Measurements from ENCODE around the gene SNN.

Gene SNN

DNA sequence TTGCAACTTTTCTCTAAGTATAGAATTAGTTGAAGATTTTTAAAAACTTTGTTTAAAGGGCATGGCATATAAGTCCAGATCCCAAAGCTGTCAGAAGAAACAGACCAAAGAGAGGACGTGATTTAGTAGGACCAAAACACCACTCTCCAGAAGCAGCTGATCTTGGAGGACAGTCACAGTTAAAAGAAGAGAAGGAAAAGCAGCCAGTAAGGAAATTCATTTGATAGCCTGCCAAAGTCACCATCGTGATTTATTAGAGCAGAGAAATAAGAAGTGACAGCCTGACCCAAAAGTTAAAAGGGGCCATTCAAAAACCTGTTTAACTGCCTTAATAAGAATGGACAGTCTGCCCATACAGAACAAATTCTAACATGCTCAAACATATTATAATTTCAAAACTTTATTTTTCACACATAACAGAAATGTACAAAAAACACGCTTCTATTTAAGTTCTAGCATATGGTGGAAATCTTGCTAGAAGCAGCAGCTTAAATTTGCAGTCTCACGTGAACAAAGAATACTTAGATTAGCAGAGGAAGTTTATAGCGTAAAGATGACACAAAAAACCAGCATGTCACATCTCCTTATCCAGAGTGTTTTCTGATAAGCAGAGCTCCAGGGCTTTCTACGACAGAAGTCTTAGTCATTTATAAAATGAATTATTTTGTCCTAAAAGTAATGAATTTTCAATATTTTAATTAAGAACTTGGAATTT lies 37.2 kb downstream of the SNN start:
- no peak for DNase-seq

DNA sequence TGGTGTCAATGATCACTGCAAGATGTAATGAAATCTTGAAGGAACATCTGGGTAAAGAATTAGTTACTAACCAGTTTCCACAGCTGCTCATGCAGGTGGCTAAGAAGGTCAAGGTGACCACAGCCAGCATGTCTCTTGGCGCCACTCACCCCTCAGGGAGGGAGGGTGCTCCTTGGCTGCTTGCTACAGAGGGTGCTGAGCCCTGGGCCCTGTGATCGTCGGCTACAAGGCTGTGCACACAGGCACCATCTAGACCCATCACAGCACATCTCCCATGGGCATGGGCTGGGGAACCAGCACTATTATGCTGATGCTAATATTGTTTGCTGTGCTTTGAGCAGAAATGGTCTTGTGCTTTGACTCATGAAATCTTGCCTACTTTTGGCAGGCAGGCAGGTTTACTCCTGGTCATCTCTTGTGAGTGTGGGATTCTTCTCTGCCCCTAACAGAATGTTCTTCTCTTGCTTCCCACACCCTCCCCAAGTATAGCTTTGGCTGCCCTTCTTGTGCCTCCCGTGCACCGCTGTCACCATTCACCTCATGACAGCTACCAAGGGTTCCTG lies 38.0 kb downstream of the SNN start:
- no peak for DNase-seq

DNA sequence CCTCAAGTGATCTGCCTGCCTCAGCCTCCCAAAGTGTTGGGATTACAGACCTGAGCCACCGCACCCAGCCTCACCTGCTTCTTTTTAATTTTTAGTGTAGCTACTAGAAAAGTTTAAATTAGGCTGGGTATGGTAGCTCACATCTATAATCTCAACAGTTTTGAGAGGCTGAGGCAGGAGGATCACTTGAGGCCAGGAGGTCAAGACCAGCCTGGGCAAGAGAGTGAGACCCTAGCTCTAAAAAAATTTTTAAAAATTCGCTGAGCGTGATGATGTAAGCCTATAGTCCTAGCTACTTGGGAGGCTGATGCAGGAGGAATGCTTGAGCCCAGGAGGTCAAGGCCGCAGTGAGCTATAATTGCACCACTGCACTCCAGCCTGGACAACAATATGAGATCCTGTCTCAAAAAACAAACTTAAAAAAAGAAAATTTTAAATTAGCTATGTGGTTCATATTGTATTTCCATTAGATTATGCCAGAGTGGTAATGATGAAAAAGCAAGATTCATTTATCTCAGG lies 39.5 kb downstream of the SNN start:
- no peak for DNase-seq

DNA sequence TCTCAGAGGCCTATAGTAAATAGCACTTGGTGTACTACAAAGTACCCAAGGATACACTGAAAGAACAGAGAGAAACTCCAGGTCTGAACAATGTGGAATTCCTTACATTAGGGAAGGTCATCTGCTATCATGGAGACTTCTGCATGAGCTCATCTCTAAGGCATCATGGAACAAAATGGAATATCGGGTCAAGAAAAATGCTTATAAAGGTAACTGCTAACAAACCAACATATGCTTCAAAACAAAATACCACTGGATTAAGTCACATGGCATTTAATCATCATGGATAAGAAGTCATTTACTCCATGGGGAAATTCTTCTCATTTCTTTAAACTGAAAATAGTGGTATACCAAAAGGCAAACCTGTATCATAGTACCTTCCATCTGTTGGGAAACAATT lies 40.2 kb downstream of the SNN start:
- DNase-seq: no peak

DNA sequence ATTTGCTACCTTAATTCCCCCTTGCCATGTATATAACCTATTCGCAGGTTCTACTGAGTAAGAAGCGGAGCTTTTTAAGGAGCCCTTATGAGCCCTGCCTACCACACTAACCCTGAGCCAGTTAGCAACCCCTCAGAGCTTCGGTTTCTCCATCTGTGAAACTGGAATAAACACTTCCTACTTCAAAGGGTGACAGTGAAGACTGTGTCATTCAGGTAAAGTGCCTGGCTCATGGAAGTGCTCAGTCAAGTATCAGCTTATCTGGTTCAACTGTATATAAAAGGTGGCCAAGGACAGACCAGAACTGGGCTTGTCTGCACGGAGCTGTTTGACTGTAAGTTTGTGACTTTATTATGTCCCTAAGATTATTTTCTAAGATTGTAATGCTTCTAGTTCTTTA lies 43.4 kb downstream of the SNN start:
- no peak for DNase-seq

DNA sequence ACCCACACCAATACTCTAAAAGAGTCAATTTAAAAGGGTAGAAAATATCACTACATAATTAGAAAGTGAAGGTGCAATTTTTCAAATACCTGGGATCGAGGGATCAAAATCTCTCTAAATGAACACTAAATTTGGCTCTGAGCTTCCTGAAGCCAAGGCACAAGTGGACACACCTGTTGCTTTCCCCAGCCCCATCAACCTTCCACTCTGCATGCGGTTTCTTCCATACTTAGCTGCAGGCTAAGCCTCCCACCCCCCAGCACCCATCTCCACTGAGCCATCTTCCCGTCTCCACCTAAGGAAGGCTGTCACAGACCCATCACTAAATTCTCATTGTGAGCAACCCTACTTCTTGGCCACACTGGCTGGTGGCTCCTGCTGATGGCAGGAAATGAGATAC lies 43.9 kb downstream of the SNN start:
- DNase-seq: no peak

DNA sequence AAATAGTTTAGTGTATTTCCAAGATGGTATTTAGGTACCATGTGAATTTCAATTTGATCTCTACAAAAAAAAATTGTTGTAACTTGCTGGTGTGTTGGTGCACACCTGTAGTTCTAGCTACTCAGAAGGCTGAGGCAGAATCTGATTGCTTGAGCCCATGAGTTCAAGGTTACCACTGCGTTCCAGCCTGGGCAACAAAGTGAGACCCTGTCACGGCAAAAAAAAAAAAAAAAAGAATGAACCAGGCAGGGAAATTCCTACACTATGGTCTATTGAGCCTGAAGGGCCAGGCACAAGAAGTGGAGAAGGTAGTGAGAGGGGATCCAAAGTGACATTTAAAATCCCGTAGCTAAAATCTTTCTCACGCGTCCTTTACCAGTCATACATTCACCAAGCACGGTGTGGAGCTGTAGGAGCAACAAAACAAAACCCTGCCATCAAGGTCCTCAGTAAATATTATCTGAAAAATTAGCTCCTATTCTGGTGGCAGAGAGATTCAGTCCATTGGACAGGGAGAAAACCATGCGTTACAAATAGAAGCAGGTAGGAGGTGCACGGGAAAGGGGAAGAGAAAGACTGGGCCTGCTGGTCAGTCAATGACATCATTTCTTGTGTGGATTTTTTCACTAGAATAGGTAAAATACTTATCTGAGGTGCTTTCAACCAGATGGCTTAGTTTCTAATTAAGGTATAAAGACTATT lies 47.1 kb downstream of the SNN start:
- DNase-seq: no peak

DNA sequence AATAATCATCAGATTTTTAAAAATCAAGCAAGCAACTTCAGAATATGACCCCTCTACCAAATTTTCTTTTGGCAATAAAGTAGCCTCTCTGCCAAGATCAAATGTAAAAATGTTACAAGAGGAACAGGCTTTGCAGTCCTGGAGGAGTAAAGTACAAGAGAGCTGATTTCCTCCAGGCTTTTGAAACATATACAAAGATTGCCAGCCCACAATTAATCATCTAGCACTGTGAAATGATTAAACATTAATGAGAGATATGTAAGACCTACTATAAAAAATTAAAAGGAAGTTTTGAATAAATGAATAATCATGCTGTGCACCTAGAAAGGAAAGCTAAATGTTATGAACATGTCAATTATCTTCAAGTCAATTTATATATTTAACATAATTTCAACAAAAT lies 48.1 kb downstream of the SNN start:
- no peak for DNase-seq

DNA sequence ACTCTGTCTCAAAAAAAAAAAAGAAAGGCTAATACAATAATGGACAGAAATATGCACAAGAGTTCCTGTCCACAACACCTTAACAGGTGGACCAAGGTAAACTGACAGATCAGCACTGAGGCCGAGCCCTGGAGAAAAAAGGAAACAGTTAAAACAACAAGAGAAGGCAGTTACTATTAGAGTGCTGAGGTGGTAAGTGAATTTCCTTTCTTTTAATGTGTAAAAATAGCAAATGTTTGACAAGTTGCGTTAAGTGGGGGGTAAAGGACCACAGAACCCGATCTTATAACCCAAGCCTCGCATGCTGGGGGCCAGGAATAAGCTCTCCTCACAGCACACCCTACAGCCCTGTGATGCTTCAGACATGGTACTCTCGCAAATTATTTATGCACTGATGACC lies 49.6 kb downstream of the SNN start:
- DNase-seq: no peak

DNA sequence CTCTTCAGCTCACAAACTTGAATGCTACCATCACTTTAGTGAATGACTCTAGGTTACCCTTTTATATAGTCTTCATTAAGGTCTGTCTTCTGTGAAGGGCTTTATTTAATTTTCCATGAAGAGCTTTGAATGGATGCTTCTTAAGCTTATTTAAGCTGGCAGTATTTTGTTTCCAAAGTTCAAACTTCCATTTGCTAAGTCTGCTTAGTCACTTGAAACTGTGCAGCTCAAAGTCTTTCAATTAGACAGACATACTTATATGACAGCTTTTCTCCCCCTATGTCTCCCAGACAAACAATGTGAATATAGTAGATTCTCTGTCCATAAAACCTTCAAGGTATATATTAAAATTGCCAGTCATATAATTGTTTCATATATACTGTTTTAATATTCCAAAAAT lies 50.9 kb downstream of the SNN start:
- no peak for DNase-seq

DNA sequence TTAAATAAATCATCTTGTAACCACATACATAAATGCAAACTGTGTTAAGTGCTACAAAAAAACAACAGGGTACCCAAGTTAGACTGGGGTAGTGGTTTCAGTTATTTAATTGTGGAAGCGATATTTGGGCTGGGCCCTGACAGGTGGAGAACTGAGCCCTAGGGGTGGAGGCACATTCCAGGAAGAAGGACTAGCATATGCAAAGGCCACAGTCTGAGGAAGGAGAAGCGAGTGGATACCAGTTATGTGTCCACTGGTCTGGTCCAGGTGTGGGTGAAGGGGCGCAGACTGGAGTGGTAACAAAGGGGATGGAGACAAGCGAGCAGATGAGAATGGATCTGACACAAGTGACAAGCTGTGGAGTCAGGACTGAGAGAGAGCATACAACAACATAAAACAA lies 51.5 kb downstream of the SNN start:
- no peak for DNase-seq

DNA sequence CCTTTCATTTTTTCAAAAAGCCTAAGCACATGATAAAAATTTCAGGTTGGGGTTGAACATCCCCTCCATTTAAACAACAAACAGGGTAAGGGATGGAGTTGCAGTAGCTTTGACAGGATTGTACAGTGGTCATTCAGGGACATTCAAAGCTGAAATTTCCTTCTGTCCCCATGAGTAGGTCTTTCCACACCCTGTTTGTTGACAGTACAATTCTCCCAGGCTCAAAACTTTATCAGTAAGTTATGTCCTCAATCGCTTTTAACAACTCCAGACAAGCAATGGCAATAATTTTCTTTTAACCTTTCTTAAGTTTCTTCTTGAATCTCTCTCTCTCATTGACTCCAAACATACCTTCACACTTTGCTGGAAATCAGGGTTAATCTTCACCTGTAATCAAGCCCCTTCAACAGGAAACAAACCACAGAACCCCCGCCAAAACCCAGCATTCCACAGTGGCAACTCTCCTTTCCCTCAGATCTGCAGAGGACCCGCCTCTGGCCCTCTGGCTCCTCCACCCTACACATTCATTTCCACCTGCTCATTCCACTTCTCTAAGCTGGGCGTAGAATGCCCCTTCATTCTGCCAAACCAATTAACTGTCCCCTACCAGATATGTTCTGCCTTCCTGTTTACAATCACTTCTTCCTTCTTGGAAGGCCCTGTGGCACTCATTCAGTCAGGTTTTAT lies 53.7 kb downstream of the SNN start:
- DNase-seq: no peak

DNA sequence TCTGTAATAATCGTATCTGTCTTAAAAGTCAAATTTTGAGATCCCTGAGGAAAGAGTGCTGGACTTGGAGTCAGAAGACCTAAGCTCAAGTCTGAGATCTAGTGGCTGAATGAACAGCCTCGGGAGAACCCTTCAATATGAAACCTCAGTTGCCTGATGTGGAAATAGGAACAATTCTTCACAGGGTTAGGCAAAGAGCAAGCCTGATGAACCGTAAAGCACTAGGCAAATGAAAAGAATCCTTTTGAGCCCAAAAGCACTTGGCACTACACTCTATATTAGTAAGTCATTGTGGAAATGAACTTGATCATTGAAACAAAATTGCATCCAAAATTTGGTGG lies 54.2 kb downstream of the SNN start:
- no peak for DNase-seq

DNA sequence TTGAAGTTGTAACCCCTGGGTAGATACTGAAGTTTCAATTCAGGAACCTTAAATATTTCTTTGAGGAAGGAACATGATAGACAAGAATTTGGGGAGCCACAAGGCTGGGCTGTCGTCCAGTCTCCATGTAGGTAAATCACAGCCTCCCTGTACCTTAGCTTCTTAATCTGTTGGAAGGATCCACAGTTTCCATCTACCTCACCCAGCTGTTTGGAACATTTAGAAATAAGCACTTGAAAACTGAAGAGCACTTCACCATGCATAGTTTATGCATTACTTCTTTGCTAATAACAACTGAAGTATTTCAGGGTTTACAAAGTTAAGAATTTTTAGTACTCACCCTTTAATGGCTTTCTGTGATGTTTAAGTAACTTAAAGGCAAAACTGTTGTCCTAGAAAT lies 57.2 kb downstream of the SNN start:
- no peak for DNase-seq

DNA sequence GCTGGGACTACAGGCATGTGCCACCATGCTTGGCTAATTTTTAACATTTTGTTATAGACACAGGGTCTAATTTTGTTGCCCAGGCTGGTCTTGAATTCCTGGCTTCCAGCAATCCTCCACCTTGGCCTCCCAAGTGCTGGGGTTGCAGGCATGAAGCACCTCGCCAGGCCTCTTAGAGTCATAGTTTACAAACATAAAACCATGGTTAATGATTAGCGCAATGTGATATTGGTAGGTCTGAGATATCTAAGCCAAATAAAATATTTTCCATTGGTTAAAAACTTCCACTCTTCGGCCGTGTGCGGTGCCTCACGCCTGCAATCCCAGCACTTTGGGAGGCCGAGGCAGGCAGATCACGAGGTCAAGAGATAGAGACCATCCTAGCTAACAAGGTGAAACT lies 57.8 kb downstream of the SNN start:
- no peak for DNase-seq

DNA sequence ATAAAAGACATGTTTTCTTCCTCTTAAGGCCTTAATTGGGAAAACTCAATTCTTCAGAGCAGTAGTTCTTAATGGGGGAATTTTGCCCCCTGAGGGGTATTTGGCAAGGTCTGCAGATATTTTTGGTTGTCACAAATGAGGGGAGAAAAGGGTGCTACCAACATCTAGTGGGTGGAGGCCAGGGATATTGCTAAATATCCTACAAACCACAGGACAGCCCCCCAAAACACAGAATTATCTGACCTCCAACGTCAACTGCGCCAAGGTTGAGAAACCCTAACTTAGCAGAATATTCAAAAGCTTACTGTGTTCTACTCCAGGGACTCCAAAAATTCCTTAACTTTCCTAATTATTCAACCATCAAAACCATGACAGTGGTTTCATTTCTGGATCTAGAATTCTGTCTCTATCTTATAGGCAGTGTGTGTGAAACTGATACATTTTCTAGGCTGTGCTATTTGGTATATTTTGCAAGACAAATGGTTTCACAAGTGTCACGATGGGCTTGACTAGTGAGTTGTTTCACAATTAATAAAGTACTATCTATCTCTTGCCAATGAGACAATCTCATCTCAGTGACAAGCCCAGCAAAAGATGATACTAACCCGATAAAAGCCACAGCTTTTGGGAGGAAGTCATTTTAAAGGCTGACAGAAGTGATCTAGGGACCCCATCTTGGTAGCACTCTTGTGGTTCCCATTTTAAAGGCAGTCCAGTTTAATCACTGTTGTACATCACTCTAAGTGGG lies 59.7 kb downstream of the SNN start:
- no peak for DNase-seq
